GM23338 (cell line): ENCODE measurements around the gene TENM4. TPM values are rescaled to one million over a fixed set of nuclear protein-coding genes. Genes with fewer than 3 reads are reported as not detected.
A peak's percentile ranks its signal among the peaks of the same experiment; 100 is the strongest.

ENCODE experiments used
- ATAC-seq: fragments of 200-7000 bp; cut with Tn5 transposase; 3 replicates; pipeline ENCODE4 v1.9.1; 2020
- DNase-seq: peaks from one replicate; pipeline ENCODE4 v3.0.0-alpha.2; 2015; ENCODE audit warnings: low spot score
- H2AFZ ChIP-seq: fragments of 200-600 bp; sonication (generic); 2 replicates; pipeline ENCODE4 v1.8.0; 2016; ENCODE audit warnings: antibody characterized with exemption, mild to moderate bottlenecking, moderate library complexity
- H3F3A ChIP-seq: fragments of 200-600 bp; sonication (generic); replicated peaks from 2 replicates; pipeline ENCODE4 v1.8.0; 2017; ENCODE audit warnings: antibody characterized with exemption, mixed run types, low read depth
- H3K27ac ChIP-seq: fragments of 200-600 bp; sonication (generic); 2 replicates; pipeline ENCODE4 v1.6.1; 2016; ENCODE audit warnings: low read depth
- H3K27me3 ChIP-seq: fragments of 200-600 bp; sonication (generic); 2 replicates; pipeline ENCODE4 v1.8.0; 2016; ENCODE audit warnings: mild to moderate bottlenecking, mixed run types, moderate library complexity; ENCODE audit not compliant: insufficient read depth
- H3K36me3 ChIP-seq: fragments of 200-600 bp; sonication (generic); 2 replicates; pipeline ENCODE4 v1.8.0; 2016; ENCODE audit warnings: mild to moderate bottlenecking; ENCODE audit not compliant: insufficient read depth
- H3K4me1 ChIP-seq: fragments of 200-600 bp; sonication (generic); 2 replicates; pipeline ENCODE4 v1.8.0; 2016; ENCODE audit warnings: mild to moderate bottlenecking, moderate library complexity; ENCODE audit not compliant: insufficient read depth
- H3K4me2 ChIP-seq: fragments of 200-600 bp; sonication (generic); 2 replicates; pipeline ENCODE4 v1.7.1; 2017; ENCODE audit warnings: mixed run types
- H3K4me3 ChIP-seq: fragments of 200-600 bp; sonication (generic); 2 replicates; pipeline ENCODE4 v1.6.1; 2016; ENCODE audit warnings: mixed run types
- H3K79me2 ChIP-seq: fragments of 200-600 bp; sonication (generic); replicated peaks from 2 replicates; pipeline ENCODE4 v1.8.0; 2017; ENCODE audit warnings: mild to moderate bottlenecking; ENCODE audit not compliant: insufficient read depth
- H3K9me2 ChIP-seq: fragments of 200-600 bp; sonication (generic); 2 replicates; pipeline ENCODE4 v1.8.0; 2017; ENCODE audit not compliant: insufficient read depth
- H4K20me1 ChIP-seq: fragments of 200-600 bp; sonication (generic); replicated peaks from 2 replicates; pipeline ENCODE4 v1.8.0; 2017; ENCODE audit warnings: mild to moderate bottlenecking; ENCODE audit not compliant: insufficient read depth
- H3K27ac Mint-ChIP-seq: 2 replicates; pipeline ENCODE4 v1.8.0; 2020; ENCODE audit warnings: inconsistent platforms, mild to moderate bottlenecking, moderate library complexity, mixed read lengths
- H3K27me3 Mint-ChIP-seq: 3 replicates; pipeline ENCODE4 v1.8.0; 2022; ENCODE audit warnings: low read depth, mild to moderate bottlenecking, moderate library complexity, mixed read lengths, inconsistent platforms; ENCODE audit not compliant: insufficient read depth, poor library complexity
- H3K36me3 Mint-ChIP-seq: 3 replicates; pipeline ENCODE4 v1.8.0; 2021; ENCODE audit warnings: low read depth, mild to moderate bottlenecking, inconsistent platforms, moderate library complexity, mixed read lengths
- H3K4me1 Mint-ChIP-seq: 3 replicates; pipeline ENCODE4 v1.8.0; 2020; ENCODE audit warnings: mild to moderate bottlenecking, inconsistent platforms, mixed read lengths
- H3K4me3 Mint-ChIP-seq: 3 replicates; pipeline ENCODE4 v1.8.0; 2021; ENCODE audit warnings: moderate library complexity, mild to moderate bottlenecking, inconsistent platforms, mixed read lengths
- H3K9me3 Mint-ChIP-seq: 3 replicates; pipeline ENCODE4 v1.8.0; 2020; ENCODE audit warnings: moderate library complexity, mild to moderate bottlenecking, inconsistent platforms, mixed read lengths
- CTCF ChIP-seq, 2 experiments: fragments of 200-600 bp in 1 of 2; sonication (generic) in 1 of 2; conservative IDR thresholded peaks; 2 replicates each; pipeline versions ENCODE4 v1.5.1 to v1.6.1; 2016 to 2017; ENCODE audit warnings: antibody characterized with exemption in 2 of 2, low read depth in 2 of 2, mild to moderate bottlenecking in 2 of 2, moderate library complexity in 1 of 2
- REST ChIP-seq: IDR thresholded peaks from one replicate; pipeline ENCODE4 v1.6.1; 2018; ENCODE audit warnings: antibody characterized with exemption; ENCODE audit not compliant: unreplicated experiment
- ZNF462 ChIP-seq: fragments of 250-450 bp; sonication (Bioruptor Pico); IDR thresholded peaks from 2 replicates; pipeline ENCODE4 v1.5.0; 2020; ENCODE audit warnings: mild to moderate bottlenecking, moderate library complexity
- polyA plus RNA-seq: library from polyadenylated mRNA; unstranded; fragments of >200 nt; fragmentation: Nextera tagmentation; extraction: Ambion mirVana; gene quantifications from 2 replicates; pipeline ENCODE4 v1.2.1, GENCODE V29; 2016
- total RNA-seq: library from RNA; depleted of rRNA; stranded (reverse); fragments of >200 nt; shearing (Covaris generic); gene quantifications from 2 replicates; pipeline ENCODE4 v1.2.3, GENCODE V29; 2014
- TF ChIP-seq, protein P1 (sequence below): IDR thresholded peaks from 2 replicates; pipeline ENCODE4 v1.6.1; 2016; ENCODE audit warnings: antibody characterized with exemption

TENM4 gene
- total and polyA plus RNA-seq, 2 experiments from 2014 or later: 7.3 TPM

DNA sequence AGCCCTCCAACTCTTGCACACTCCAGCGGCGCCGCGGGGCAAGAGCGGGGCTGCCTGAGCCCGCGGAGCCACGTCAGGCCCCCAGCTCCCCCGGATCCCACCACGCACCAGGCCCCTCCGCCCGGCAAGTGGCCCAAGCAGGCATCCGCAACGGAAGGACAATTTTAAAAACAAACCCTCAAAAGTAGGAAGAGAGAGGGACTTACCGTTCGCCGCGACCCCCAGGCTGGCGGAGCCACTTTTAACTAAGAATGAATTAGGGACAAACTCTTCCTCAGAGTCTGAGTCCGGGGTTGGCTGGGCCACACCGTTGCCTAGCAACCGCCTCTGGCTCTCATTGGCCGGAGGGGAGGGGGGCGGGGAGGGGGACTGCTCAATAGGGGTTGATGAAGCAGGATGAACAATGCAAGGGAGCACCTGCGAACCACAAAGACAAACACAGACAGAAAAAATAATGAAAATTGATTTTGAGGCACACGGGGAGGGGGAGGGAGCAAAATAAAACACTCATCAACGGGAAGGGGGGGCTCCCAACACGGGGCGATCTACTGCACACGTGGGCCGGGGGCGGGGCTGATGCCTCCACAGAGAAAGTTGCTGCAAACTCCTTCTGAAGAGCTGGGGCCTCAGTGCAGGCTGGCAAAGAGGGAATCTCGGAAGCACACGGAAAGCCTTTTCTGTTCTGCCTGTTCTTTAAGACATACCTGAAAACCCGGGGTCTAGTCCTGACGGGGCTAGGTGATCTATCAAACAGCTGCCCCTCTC, 478.7 kb downstream of the TENM4 start (continued):
- no peak for TF ChIP-seq REST

DNA sequence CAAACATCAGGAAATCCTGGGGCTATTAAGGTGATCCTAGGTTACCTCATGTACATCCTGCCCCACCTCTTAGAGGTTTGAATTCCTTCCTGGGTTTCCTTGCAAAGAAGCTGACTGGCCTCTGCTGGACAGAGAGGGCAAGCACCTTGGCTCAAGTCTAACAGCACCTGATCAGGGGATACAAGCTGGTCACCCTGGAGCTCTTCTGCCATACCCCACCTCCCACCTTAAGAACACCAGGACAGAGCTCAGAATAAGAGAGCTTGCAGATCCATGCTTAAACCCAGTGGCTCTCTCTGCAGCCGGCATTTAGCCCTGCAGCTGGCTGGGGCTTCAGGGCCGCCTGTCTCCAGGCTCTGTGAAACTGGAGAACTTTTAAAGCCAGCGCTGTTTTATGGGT, 479.6 kb downstream of the TENM4 start:
- Mint-ChIP-seq H3K36me3 (no peaks in the 10 kb centered on the region), H3K9me3 (no peaks in the 10 kb centered on the region), H3K4me1 (peaks cover 25% of the 10 kb centered on the region), H3K4me3 (peak overlapping the region; percentile 81; the same call in 2 of the 3 replicates), H3K27me3 (peaks cover 11% of the 10 kb centered on the region), H3K27ac (no peak overlapping the region)
- Histone ChIP-seq H3K27me3 (no peaks in the 10 kb centered on the region), H3K79me2 (no peaks in the 10 kb centered on the region), H3K4me2 (peak overlapping the region; percentile 93), H2AFZ (no peak overlapping the region; the same call in 1 of the 2 replicates), H3F3A (no peaks in the 10 kb centered on the region), H3K4me1 (peaks cover 17% of the 10 kb centered on the region), H3K36me3 (no peaks in the 10 kb centered on the region), H3K9me2 (no peaks in the 10 kb centered on the region), H3K27ac (no peak overlapping the region), H3K4me3 (peak overlapping the region; percentile 82), H4K20me1 (no peaks in the 10 kb centered on the region)
- DNase-seq (peak; percentile 89), ATAC-seq (peak; percentile 91)
- TF ChIP-seq, protein P1, sequence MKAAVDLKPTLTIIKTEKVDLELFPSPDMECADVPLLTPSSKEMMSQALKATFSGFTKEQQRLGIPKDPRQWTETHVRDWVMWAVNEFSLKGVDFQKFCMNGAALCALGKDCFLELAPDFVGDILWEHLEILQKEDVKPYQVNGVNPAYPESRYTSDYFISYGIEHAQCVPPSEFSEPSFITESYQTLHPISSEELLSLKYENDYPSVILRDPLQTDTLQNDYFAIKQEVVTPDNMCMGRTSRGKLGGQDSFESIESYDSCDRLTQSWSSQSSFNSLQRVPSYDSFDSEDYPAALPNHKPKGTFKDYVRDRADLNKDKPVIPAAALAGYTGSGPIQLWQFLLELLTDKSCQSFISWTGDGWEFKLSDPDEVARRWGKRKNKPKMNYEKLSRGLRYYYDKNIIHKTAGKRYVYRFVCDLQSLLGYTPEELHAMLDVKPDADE: no peak
- peak; percentile 83 to 93 for TF ChIP-seq CTCF (conservative IDR thresholded peaks at IDR 0.05; ENCODE audit: low read depth in 2 of 2)
- no peak for TF ChIP-seq ZNF462
